GM23338 (cell line): ENCODE data around the gene PRAF2. TPM values are rescaled to one million over a fixed set of nuclear protein-coding genes. Genes with fewer than 3 reads are reported as not detected.

Source experiments
- ATAC-seq: fragments of 200-7000 bp; cut with Tn5 transposase; 3 replicates; pipeline ENCODE4 v1.9.1; 2020
- DNase-seq: peaks from one replicate; pipeline ENCODE4 v3.0.0-alpha.2; 2015; ENCODE audit warnings: low spot score
- H2AFZ ChIP-seq: fragments of 200-600 bp; sonication (generic); 2 replicates; pipeline ENCODE4 v1.8.0; 2016; ENCODE audit warnings: antibody characterized with exemption, mild to moderate bottlenecking, moderate library complexity
- H3F3A ChIP-seq: fragments of 200-600 bp; sonication (generic); replicated peaks from 2 replicates; pipeline ENCODE4 v1.8.0; 2017; ENCODE audit warnings: antibody characterized with exemption, mixed run types, low read depth
- H3K27ac ChIP-seq: fragments of 200-600 bp; sonication (generic); 2 replicates; pipeline ENCODE4 v1.6.1; 2016; ENCODE audit warnings: low read depth
- H3K27me3 ChIP-seq: fragments of 200-600 bp; sonication (generic); 2 replicates; pipeline ENCODE4 v1.8.0; 2016; ENCODE audit warnings: mild to moderate bottlenecking, mixed run types, moderate library complexity; ENCODE audit not compliant: insufficient read depth
- H3K36me3 ChIP-seq: fragments of 200-600 bp; sonication (generic); 2 replicates; pipeline ENCODE4 v1.8.0; 2016; ENCODE audit warnings: mild to moderate bottlenecking; ENCODE audit not compliant: insufficient read depth
- H3K4me1 ChIP-seq: fragments of 200-600 bp; sonication (generic); 2 replicates; pipeline ENCODE4 v1.8.0; 2016; ENCODE audit warnings: mild to moderate bottlenecking, moderate library complexity; ENCODE audit not compliant: insufficient read depth
- H3K4me2 ChIP-seq: fragments of 200-600 bp; sonication (generic); 2 replicates; pipeline ENCODE4 v1.7.1; 2017; ENCODE audit warnings: mixed run types
- H3K4me3 ChIP-seq: fragments of 200-600 bp; sonication (generic); 2 replicates; pipeline ENCODE4 v1.6.1; 2016; ENCODE audit warnings: mixed run types
- H3K79me2 ChIP-seq: fragments of 200-600 bp; sonication (generic); replicated peaks from 2 replicates; pipeline ENCODE4 v1.8.0; 2017; ENCODE audit warnings: mild to moderate bottlenecking; ENCODE audit not compliant: insufficient read depth
- H3K9me2 ChIP-seq: fragments of 200-600 bp; sonication (generic); 2 replicates; pipeline ENCODE4 v1.8.0; 2017; ENCODE audit not compliant: insufficient read depth
- H4K20me1 ChIP-seq: fragments of 200-600 bp; sonication (generic); replicated peaks from 2 replicates; pipeline ENCODE4 v1.8.0; 2017; ENCODE audit warnings: mild to moderate bottlenecking; ENCODE audit not compliant: insufficient read depth
- H3K27ac Mint-ChIP-seq: 2 replicates; pipeline ENCODE4 v1.8.0; 2020; ENCODE audit warnings: inconsistent platforms, mild to moderate bottlenecking, moderate library complexity, mixed read lengths
- H3K27me3 Mint-ChIP-seq: 3 replicates; pipeline ENCODE4 v1.8.0; 2022; ENCODE audit warnings: low read depth, mild to moderate bottlenecking, moderate library complexity, mixed read lengths, inconsistent platforms; ENCODE audit not compliant: insufficient read depth, poor library complexity
- H3K36me3 Mint-ChIP-seq: 3 replicates; pipeline ENCODE4 v1.8.0; 2021; ENCODE audit warnings: low read depth, mild to moderate bottlenecking, inconsistent platforms, moderate library complexity, mixed read lengths
- H3K4me1 Mint-ChIP-seq: 3 replicates; pipeline ENCODE4 v1.8.0; 2020; ENCODE audit warnings: mild to moderate bottlenecking, inconsistent platforms, mixed read lengths
- H3K4me3 Mint-ChIP-seq: 3 replicates; pipeline ENCODE4 v1.8.0; 2021; ENCODE audit warnings: moderate library complexity, mild to moderate bottlenecking, inconsistent platforms, mixed read lengths
- H3K9me3 Mint-ChIP-seq: 3 replicates; pipeline ENCODE4 v1.8.0; 2020; ENCODE audit warnings: moderate library complexity, mild to moderate bottlenecking, inconsistent platforms, mixed read lengths
- CREB1 ChIP-seq: fragments of 250-450 bp; sonication (Bioruptor Pico); IDR thresholded peaks from 2 replicates; pipeline ENCODE4 v1.5.0; 2020; ENCODE audit warnings: low read depth, mild to moderate bottlenecking, moderate library complexity
- CTCF ChIP-seq, 2 experiments: fragments of 200-600 bp in 1 of 2; sonication (generic) in 1 of 2; conservative IDR thresholded peaks; 2 replicates each; pipeline versions ENCODE4 v1.5.1 to v1.6.1; 2016 to 2017; ENCODE audit warnings: antibody characterized with exemption in 2 of 2, low read depth in 2 of 2, mild to moderate bottlenecking in 2 of 2, moderate library complexity in 1 of 2
- ETS1 ChIP-seq: IDR thresholded peaks from 2 replicates; pipeline ENCODE4 v1.6.1; 2016; ENCODE audit warnings: antibody characterized with exemption
- EZH2 ChIP-seq: fragments of 200-600 bp; sonication (generic); IDR thresholded peaks from one replicate; pipeline ENCODE4 v1.8.0; 2017; ENCODE audit warnings: antibody characterized with exemption, mild to moderate bottlenecking, low read depth; ENCODE audit not compliant: unreplicated experiment
- EZH2phosphoT487 ChIP-seq: fragments of 200-600 bp; sonication (generic); IDR thresholded peaks from one replicate; pipeline ENCODE4 v1.8.1; 2018; ENCODE audit warnings: antibody characterized with exemption; ENCODE audit not compliant: unreplicated experiment
- JUNB ChIP-seq: IDR thresholded peaks from one replicate; pipeline ENCODE4 v1.6.1; 2016; ENCODE audit warnings: antibody characterized with exemption; ENCODE audit not compliant: unreplicated experiment
- NANOG ChIP-seq: IDR thresholded peaks from 2 replicates; pipeline ENCODE4 v1.6.1; 2016; ENCODE audit warnings: antibody characterized with exemption, borderline replicate concordance
- POLR2AphosphoS5 ChIP-seq: IDR thresholded peaks from 2 replicates; pipeline ENCODE4 v1.6.1; 2016; ENCODE audit warnings: antibody characterized with exemption, low read depth
- REST ChIP-seq: IDR thresholded peaks from one replicate; pipeline ENCODE4 v1.6.1; 2018; ENCODE audit warnings: antibody characterized with exemption; ENCODE audit not compliant: unreplicated experiment
- STAT1 ChIP-seq: IDR thresholded peaks from one replicate; pipeline ENCODE4 v1.6.1; 2016; ENCODE audit warnings: antibody characterized with exemption; ENCODE audit not compliant: unreplicated experiment
- ZNF114 ChIP-seq: fragments of 250-450 bp; sonication (Bioruptor Pico); IDR thresholded peaks from 2 replicates; pipeline ENCODE4 v1.5.0; 2020; ENCODE audit warnings: mild to moderate bottlenecking, moderate library complexity
- ZNF331 ChIP-seq: fragments of 250-450 bp; sonication (Bioruptor Pico); IDR thresholded peaks from 2 replicates; pipeline ENCODE4 v1.5.0; 2020; ENCODE audit warnings: low read depth, mild to moderate bottlenecking, moderate library complexity
- ZNF462 ChIP-seq: fragments of 250-450 bp; sonication (Bioruptor Pico); IDR thresholded peaks from 2 replicates; pipeline ENCODE4 v1.5.0; 2020; ENCODE audit warnings: mild to moderate bottlenecking, moderate library complexity
- polyA plus RNA-seq: library from polyadenylated mRNA; unstranded; fragments of >200 nt; fragmentation: Nextera tagmentation; extraction: Ambion mirVana; gene quantifications from 2 replicates; pipeline ENCODE4 v1.2.1, GENCODE V29; 2016
- total RNA-seq: library from RNA; depleted of rRNA; stranded (reverse); fragments of >200 nt; shearing (Covaris generic); gene quantifications from 2 replicates; pipeline ENCODE4 v1.2.3, GENCODE V29; 2014

Gene PRAF2
- total and polyA plus RNA-seq, 2 experiments from 2014 or later, result 6.3 to 22.1 TPM

GRCh38 chrX:49077941-49078340, 4.1 kb upstream of the PRAF2 start:
- no peak for TF ChIP-seq EZH2phosphoT487
- no peak for TF ChIP-seq REST
- TF ChIP-seq NANOG, result no peak
- TF ChIP-seq POLR2AphosphoS5, result no peak
- no peak for TF ChIP-seq JUNB
- no peak for TF ChIP-seq CTCF (conservative IDR thresholded peaks at IDR 0.05; ENCODE audit: low read depth in 2 of 2)
- TF ChIP-seq ZNF114 (CRISPR knock-in tag), result no peak
- no peak for TF ChIP-seq EZH2
- no peak for TF ChIP-seq CREB1
- no peak for TF ChIP-seq ZNF331 (CRISPR knock-in tag)
- TF ChIP-seq ZNF462 (CRISPR knock-in tag), result no peak
- TF ChIP-seq ETS1, result no peak
- TF ChIP-seq STAT1, result no peak
- H3K4me2 ChIP-seq, result no peak overlapping the region
- no peaks in the 10 kb centered on the region for H3K4me1 ChIP-seq
- H3K9me2 ChIP-seq, result no peaks in the 10 kb centered on the region
- no peaks in the 10 kb centered on the region for H3K27me3 ChIP-seq
- no peak overlapping the region for H3K27ac ChIP-seq
- Mint-ChIP-seq H3K27me3 (peaks cover 9% of the 10 kb centered on the region), H3K27ac (no peak overlapping the region), H3K36me3 (no peaks in the 10 kb centered on the region), H3K4me1 (peaks cover 4% of the 10 kb centered on the region; the same call in 2 of the 3 replicates), H3K4me3 (no peak overlapping the region), H3K9me3 (no peaks in the 10 kb centered on the region; the same call in 1 of the 3 replicates)
- H3K79me2 ChIP-seq, result peaks cover 2% of the 10 kb centered on the region; the same call in 1 of the 2 replicates
- no peak for ATAC-seq
- DNase-seq, result no peak
- H2AFZ ChIP-seq, result no peak overlapping the region
- no peaks in the 10 kb centered on the region for H3K36me3 ChIP-seq
- H3K4me3 ChIP-seq, result no peak overlapping the region
- no peaks in the 10 kb centered on the region for H3F3A ChIP-seq
- no peaks in the 10 kb centered on the region for H4K20me1 ChIP-seq
